Measurements from ENCODE around the gene DCUN1D3. TPM values are rescaled to one million over a fixed set of nuclear protein-coding genes. Genes with fewer than 3 reads are reported as not detected.

Gene DCUN1D3
- total RNA-seq, 1 experiment from 2014 or later: 12.6 TPM

DNA sequence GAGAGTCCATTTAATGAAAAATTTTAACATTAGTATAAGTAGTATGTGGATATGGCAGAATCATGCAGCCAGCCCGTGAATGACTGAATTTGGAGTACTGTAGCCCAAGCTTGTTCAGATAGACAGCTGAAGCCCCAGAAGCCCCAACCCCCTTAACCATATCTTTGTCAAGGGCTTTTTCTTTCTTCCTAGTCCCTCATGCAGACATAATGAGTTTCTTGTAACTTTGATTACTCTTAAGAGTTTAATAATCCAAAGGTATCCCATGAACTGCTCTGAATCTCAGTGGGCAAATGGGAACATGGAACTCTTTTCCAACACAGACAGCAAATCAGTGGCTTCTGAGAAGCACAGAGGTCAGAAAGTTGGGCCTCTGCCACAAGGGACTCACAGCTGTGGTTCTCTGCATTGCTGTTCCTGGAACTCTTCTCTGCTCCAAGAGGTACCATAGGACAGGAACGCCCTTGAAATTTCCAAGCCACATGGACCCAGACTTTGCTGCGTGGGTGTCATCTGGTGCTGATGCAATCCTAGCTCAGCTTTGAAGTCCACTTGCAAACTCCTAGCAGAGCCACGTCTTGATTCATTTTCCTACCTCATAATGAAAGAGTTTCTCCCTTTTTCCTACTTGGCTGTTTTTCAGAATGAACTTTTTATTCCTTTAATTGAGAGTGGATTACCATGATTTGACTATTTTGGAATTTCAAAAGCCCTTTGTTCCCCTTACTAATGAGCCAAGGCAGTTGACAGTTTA is 18.5 kb upstream of the DCUN1D3 start:
- no peak for DNase-seq (ENCODE audit: low read depth)

GRCh38 chr16:20916942-20917341 is 16.8 kb upstream of the DCUN1D3 start:
- no peak for DNase-seq (ENCODE audit: low read depth)

DNA sequence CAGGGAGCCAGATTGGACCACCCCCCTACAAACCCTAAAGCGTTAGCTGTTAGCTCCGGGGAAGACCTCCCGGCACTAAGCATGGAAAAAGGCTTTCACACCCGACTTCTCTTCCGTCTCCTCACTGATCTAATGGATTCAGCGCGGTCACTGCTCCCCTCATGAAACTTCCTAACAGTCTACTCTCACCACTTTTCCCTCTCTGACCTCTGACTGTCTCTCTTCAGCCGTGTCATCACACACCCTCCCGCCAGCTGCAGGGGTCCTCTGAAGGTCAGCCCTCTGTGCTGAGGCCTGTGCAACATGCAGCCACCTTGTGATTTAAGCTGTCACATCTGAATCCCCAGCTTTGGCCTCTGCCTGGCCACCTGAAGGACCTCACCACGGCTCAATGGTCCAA is 16.1 kb upstream of the DCUN1D3 start:
- DNase-seq (ENCODE audit: low read depth): no peak

- DNase-seq (ENCODE audit: low read depth): peak; percentile 75
Observed at GRCh38 chr16:20911361-20911760, 11.2 kb upstream of the DCUN1D3 start.

DNA sequence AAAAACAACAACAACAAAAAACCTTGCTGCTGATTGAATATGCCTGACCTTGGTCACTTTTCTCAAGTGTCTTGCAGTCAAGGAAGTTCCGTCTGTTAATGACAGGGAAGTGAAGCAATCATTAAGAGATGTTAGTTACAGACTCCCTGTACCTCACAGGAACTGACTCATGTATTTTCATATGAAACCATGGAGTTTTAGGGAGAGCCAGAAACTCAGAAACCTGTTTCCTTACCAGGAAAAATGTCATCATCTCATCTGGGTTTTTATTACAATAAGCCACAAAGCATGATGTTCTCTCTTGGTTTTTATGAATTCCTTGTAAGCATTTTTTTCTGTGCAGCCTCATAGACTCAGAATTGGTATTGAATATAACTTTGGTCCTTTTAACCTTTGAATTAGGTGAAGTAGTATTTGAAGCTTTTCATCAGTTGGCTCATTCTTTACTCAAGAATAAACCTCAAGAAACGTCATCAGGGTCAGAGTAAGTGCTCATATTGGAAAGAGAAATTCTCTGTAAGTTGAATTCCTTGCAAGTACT is 10.7 kb upstream of the DCUN1D3 start:
- DNase-seq (ENCODE audit: low read depth): peak; percentile 94

DNA sequence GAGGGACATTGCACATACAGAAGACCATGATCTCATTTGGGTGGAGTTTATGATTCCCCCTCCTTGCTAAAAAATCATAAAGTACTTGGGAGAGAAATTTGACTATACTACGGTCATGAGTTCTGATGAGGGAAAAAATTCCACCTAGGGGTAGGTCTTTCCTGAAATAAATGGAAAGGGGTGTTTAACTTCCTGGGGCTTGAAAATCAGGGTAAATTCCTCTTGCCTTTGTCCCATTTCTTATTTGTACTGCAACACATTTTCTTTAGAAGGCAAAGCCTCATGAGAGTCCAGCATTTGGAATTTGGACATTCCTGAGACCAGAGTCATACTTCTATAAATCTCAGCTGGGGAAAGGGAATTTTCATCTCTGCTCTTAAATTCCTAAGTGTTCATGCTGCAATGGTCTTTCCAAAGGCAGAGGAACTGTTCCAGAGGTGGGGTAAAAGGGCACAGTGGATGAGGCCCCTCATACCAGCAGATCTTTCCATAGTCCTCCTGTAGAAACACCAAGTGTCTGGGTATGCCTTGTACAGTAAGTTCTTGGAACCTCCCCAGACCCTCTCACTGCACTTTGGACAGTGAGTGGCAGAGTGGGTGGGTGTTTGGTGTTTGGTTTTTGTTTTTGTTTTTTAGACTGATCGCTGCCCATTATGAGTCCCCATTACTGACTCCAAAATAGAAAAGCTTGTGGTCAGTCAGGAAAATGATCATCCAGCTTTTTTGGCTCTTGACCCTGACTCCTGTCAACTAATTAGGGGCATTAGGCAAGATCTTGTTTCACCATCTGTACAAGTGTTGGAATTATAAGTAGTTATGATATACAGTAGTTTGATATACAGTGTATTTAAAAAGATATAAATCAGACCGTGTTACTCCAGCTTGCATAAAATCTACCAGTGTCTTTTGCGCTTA is 6.4 kb upstream of the DCUN1D3 start:
- peak; percentile 92 for DNase-seq (ENCODE audit: low read depth)

DNA sequence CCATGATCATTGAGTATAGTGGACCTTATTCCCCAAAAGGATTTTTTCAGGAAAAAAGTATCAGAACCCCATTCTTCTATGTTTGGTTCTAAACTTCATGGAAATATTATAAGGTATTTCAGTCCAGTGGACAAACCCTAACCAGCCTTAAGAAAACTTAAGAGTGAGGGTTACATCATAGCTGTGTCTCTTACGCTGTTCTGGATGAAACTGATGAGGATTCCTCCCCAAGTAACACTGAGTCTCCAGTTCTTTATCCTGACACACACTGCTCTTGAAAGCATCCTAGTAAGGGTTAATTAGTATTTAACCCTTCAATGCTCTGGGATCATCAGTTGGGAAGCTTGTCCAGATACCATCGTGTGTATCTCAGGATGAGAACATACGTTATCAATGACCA is 5.4 kb upstream of the DCUN1D3 start:
- no peak for DNase-seq (ENCODE audit: low read depth)

DNA sequence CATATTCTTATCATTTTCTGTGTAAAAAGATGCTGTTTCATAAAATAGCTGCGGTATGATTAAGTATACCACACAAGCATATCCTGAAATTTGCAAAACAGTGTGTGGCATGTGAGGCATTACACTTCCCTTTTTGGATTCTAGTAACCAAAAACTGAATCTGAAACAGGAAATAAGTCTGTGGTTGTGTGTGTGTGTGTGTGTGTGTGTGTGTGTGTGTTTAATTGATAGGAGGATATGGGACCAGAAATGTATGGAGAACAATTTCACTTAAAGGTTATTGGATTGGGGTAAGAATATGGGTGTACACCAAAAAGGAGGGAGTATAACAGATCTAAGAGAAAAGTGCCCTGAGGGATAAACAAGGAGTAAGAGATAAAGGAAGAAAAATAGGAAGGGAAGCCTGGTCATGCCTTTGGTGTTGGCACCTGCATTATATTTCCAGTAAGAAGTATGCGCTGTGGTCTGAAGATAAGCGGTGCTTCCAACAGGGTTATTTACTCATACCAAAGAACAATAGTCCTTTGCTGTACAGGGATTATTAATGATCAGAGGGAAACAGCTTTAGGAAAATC is 4.4 kb upstream of the DCUN1D3 start:
- DNase-seq (ENCODE audit: low read depth): peak; percentile 88

DNA sequence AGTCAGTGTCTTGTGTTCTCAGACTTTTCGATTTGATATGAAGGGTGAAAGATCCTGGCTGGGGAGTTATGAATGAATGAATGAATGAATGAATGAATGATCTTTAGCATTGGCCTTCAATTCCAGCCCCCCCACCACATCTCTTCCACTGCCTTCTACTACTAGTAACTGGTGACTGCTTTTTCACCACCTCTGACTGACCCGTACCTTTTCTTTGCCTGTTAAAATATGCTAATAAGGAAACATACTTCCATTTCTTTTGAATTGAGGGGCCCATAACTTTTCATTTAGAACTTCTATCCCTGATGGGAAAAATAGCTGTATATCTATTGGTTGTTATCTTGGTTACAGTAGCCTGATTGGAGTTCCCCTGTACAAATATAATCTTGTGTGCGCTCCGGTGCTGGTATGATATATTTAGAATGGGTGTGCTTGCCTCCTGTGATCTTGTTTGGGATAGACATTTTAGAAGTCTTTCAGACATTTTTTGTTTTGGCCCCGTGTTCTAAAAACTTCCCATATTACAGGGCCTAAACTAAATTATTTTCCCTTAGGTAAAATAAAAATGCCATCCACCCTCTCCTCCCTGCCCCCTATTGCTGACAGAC is 3.8 kb upstream of the DCUN1D3 start:
- no peak for DNase-seq (ENCODE audit: low read depth)

GRCh38 chr16:20903116-20903898 is 3.1 kb upstream of the DCUN1D3 start:
- DNase-seq (ENCODE audit: low read depth): peak; percentile 61

- DNase-seq (ENCODE audit: low read depth): no peak
Observed at GRCh38 chr16:20902426-20902825, 2.3 kb upstream of the DCUN1D3 start.

DNA sequence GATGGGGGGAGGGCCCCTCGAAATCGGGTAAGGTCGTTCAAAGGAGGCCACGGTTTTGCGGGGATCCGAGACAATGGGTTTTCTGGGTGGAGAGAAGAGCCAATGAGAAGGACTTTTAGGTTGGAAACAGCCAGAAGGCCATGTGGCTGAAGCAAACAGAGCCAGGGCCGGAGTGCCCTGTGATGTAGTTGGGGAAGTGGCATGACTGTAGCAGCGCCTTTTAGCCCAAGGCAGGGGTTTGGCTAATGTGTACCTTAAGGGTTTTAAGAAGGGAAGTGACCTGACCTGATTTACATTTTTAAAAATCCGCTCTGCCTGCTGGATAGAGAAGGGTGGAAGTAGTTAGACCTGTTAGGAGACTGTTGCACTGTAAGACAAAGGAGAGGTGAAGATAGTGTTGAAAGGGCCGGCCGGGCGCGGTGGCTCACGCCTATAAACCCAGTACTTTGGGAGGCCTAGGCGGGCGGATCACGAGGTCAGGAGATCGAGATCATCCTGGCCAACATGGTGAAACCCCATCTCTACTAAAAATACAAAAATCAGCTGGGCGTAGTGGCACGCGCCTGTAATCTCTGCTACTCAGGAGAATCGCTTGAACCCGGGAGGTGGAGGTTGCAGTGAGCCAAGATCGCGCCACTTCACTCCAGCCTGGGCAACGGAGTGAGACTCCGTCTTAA is 1.4 kb upstream of the DCUN1D3 start:
- DNase-seq (ENCODE audit: low read depth): peak; percentile 50

DNA sequence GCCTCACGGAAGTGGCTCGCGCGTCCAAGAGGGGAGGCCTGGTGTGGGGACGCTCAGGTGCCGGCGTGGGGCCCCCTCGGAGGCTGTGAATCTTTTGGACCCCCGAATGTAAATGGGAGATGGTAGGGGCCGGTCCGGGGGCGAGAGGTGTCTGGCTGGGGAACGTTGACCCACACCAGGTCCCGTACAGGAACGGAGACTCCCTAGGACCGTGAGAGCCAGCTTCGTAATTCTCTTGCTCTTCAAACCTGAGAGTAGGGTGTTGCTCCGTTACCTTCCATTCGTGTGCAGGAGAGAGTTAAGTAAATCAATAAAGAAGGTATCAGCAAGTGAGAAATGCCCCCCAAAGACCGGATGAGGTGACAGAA is 894 bp upstream of the DCUN1D3 start:
- DNase-seq (ENCODE audit: low read depth): no peak

DNA sequence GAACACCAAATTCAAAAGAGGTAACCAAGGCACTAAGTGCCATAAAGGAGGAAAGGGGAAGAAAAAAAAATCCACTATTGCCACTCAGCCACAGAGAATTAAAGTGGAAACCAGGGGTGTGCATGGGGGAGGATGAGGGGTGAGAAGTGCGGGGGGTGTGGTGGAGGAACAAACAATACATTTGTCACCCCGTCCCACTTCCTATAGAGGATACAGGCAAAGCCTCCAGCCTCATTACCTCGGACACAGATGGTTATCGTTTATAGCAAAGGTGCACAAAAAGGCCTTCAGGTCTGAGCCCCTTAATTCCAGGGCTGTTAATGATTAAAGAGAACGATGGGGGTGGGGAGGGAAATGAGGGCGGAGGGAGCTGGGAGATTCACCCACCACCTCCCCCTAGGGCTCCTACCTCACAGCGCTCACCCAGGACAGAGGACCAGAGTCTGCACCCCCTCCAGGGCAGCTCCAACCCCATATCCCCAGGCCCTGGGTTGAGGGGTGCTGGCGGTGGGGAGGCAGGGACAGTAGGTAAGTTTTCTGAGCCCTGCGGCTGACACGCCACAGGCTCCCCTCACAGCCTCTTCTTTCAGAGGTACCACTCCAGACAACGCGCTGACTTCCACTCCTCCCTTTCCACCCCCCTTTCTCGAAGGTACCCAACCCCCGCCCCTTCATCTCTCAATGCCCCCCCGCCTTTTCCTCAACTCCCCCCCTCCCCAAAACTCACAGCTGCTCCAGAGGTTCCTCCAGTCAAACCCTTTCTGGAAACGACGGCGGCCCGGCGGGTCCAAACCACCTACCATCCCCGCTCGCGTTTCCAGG is 470 bp downstream of the DCUN1D3 start:
- no peak for DNase-seq (ENCODE audit: low read depth)

- peak; percentile 62 for DNase-seq (ENCODE audit: low read depth)
Observed at GRCh38 chr16:20899071-20899470, 1.1 kb downstream of the DCUN1D3 start.

DNA sequence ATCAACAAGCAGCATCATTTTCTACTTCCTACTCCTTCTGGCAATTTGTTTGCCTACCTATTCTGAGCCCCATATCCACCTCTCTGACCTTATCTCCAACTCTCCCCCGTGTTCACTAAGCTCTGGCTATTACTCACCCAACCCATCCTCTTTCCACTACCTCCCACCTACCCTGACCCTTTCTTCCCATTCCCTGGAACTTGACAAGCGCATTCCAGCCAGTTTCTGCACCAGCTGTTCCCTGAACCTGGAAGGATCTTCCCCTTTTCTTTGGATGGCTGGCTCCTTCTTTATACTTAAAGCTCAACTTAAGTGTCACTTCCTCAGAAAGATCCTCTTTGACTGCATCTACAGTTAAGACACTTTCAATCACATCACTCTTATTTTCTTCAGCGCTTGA is 2.2 kb downstream of the DCUN1D3 start:
- no peak for DNase-seq (ENCODE audit: low read depth)

- peak; percentile 66 for DNase-seq (ENCODE audit: low read depth)
Observed at GRCh38 chr16:20897253-20897897, 2.8 kb downstream of the DCUN1D3 start.

DNA sequence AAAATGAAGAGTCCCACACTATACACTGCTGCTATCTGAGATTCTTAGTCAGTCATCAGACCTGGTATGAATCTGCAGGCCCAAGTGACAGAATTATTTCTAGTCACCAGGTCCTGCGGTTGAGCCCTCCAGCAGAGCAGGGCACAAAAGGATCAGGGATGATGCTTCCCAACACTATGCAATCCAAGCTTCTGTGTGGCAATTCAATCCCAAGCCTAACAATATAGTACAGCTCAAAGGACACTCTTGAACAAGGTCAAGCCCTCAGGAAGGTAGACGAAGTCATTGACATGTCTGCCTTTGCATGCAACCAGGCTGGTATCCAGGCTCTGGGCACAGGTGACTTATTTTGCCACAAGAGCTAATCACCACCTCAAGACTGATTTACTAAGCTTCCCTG is 5.8 kb downstream of the DCUN1D3 start:
- no peak for DNase-seq (ENCODE audit: low read depth)

DNA sequence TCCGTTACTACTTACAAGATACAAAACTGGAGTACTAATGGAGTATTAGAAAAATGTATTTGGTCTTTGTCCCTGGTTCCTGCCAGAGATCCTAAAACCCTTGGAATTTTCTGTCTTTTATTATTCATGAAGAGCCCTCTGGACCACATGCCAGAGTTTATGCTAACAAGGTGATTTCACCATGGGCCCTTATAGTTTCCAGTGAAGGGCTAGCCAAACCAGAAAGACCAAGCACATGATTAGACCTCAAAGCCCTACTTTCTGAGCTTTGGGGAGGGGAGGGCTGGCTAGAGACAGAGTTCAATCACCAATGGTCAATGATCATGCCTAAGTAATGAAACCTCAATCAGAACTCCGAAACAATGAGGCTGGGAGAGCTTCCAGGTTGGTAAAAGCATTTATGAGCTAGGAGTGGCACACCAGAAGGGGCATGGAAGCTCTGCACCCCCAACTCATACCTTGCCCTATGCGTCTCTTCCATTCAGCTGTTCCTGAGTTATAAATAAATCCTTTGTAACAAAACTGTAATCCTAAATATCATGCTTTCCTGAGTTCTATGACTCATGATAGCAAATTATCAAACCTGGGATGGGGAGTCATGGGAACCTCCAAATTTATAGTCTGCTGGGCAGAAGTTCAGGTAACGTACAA is 10.4 kb downstream of the DCUN1D3 start:
- no peak for DNase-seq (ENCODE audit: low read depth)

All from M059J (cell line).